SU-DHL-6 (cell line): Measurements from ENCODE around the gene EIF4G1.

ENCODE experiments used
- CTCF ChIP-seq: fragments of 200-600 bp; sonication (generic); IDR thresholded peaks from one replicate; pipeline ENCODE4 v1.5.1; 2017; ENCODE audit warnings: antibody characterized with exemption, mild to moderate bottlenecking, low read length, moderate library complexity; ENCODE audit not compliant: insufficient read depth, poor library complexity, severe bottlenecking
- EZH2phosphoT487 ChIP-seq: fragments of 200-600 bp; sonication (generic), shearing (Covaris generic); conservative IDR thresholded peaks from 2 replicates; pipeline ENCODE4 v1.6.1; 2018; ENCODE audit warnings: mild to moderate bottlenecking, antibody characterized with exemption, low read length, moderate library complexity, mixed read lengths

DNA sequence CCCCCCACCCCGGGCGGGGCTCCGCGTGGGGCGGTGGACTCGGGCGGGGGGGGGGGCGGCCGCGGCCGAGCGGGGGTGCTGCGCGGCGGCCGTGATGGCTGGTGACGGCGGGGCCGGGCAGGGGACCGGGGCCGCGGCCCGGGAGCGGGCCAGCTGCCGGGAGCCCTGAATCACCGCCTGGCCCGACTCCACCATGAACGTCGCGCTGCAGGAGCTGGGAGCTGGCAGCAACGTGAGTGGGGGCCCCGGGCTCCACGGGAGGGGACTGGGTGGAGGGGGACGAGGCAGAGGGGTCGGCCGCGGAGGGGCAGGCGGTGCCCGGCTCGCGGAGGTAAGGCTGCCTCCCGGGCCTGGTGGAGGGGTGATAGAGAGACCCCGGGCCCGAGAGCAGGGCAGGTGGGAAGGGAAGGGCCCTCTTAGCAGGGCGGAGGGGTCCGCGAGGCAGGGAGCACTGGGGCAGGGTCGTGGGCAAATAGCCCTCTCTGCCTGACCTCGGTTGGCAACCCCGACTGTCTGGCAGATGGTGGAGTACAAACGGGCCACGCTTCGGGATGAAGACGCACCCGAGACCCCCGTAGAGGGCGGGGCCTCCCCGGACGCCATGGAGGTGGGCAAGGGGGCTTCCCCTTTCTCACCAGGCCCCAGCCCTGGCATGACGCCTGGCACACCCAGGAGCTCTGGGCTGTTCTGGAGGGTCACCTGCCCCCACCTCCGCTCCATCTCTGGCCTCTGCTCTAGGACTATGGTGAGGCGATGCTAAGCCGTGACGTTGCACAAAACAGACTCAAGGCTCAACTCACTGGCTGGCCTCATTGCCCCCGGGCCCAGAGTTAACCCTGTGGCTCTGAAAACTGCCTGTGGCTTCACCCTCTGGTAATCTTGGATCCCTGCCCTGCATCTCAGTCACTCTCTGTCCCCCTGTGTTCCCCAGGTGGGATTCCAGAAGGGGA lies 38.2 kb upstream of the EIF4G1 start, which contains the start of gene ECE2:
- TF ChIP-seq CTCF (no peak), EZH2phosphoT487 (no peak)
